ENCODE measurements around the gene TMEM87B. TPM values are rescaled to one million over a fixed set of nuclear protein-coding genes. Genes with fewer than 3 reads are reported as not detected.

The TMEM87B gene
- total and polyA plus RNA-seq, 2 of the 8 experiments (the other 6 are each of a cell fraction or from before 2014, with no cell fraction given), result 7.2 to 9.0 TPM

GRCh38 chr2:112165296-112165695 is 110.2 kb downstream of the TMEM87B start:
- no peak for FAIRE-seq
- Histone ChIP-seq H2BK120ac (replicated peaks; ENCODE audit: low read depth, low read length) (no peak overlapping the region), H3K23me2 (ENCODE audit: low read depth, low read length) (no peaks in the 10 kb centered on the region), H3K27ac (ENCODE audit: low read depth, low read length) (no peak overlapping the region), H3K4me2 (ENCODE audit: insufficient read depth in 1 of 2, low read depth in 2 of 2, low read length in 2 of 2) (no peak overlapping the region), H3K14ac (ENCODE audit: insufficient read length) (no peak overlapping the region), H3K56ac (replicated peaks; ENCODE audit: insufficient read length, low read depth, low read length) (no peak overlapping the region), H2AK5ac (ENCODE audit: low read depth, low read length) (no peak overlapping the region), H4K8ac (ENCODE audit: extremely low read depth, insufficient read depth, low read length) (no peak overlapping the region), H3K9me3 (ENCODE audit: insufficient read depth in 2 of 2, low read depth in 1 of 2, low read length in 1 of 2) (no peaks in the 10 kb centered on the region), H3K36me3 (ENCODE audit: control insufficient read depth in 2 of 4, insufficient read depth in 4 of 4, low read length in 3 of 4) (no peaks in the 10 kb centered on the region), H2AFZ (ENCODE audit: low read length) (no peak overlapping the region), H4K91ac (replicated peaks; ENCODE audit: insufficient read length, low read length) (no peak overlapping the region), H3K79me2 (ENCODE audit: control insufficient read depth in 1 of 2, insufficient read depth in 2 of 2, low read length in 2 of 2) (no peaks in the 10 kb centered on the region), H3K4me3 (ENCODE audit: extremely low read depth in 1 of 4, insufficient read depth in 2 of 4, low read depth in 3 of 4, low read length in 4 of 4) (no peak overlapping the region), H4K5ac (ENCODE audit: insufficient read length, low read depth, low read length) (no peak overlapping the region), H3K18ac (ENCODE audit: extremely low read depth, low read length) (no peak overlapping the region), H3K4me1 (replicated peaks in 1 of 4; ENCODE audit: control insufficient read depth in 3 of 4, insufficient read depth in 4 of 4, low read length in 3 of 4) (no peaks in the 10 kb centered on the region), H3K4ac (replicated peaks; ENCODE audit: insufficient read length, low read depth, low read length) (no peak overlapping the region), H3K9ac (replicated peaks in 1 of 4; ENCODE audit: extremely low read depth in 1 of 4, low read depth in 3 of 4, low read length in 3 of 4) (no peak overlapping the region), H4K20me1 (replicated peaks in 1 of 2; ENCODE audit: control insufficient read depth in 1 of 2, insufficient read depth in 2 of 2, low read length in 2 of 2) (no peaks in the 10 kb centered on the region), H3K79me1 (ENCODE audit: low read depth, low read length) (no peaks in the 10 kb centered on the region), H2BK20ac (ENCODE audit: low read length) (no peak overlapping the region), H2BK15ac (ENCODE audit: low read length) (no peak overlapping the region), H2BK5ac (ENCODE audit: low read depth, low read length) (no peak overlapping the region), H2BK12ac (ENCODE audit: low read depth, low read length) (no peak overlapping the region), H3K23ac (ENCODE audit: insufficient read length) (no peak overlapping the region), H3K27me3 (replicated peaks in 1 of 4; ENCODE audit: control insufficient read depth in 3 of 4, extremely low read depth in 1 of 4, insufficient read depth in 3 of 4, low read length in 3 of 4) (no peaks in the 10 kb centered on the region)
- WGBS, 2 experiments (ENCODE audit: extremely low coverage in 1 of 2, insufficient coverage in 1 of 2, insufficient read length in 1 of 2, insufficient replicate concordance in 2 of 2, low coverage in 1 of 2, low lambda C conversion rate in 2 of 2, missing lambda C conversion rate in 1 of 2), result 88% methylated on average over 4 of the region's 4 CpGs; no CpG with 5 or more reads in 1 of the 2 experiments
- CTCF ChIA-PET (ENCODE audit: partially characterized antibody), result interaction anchor here (1.3 kb wide), 1 partner anchor 43 kb away, joined by 5 read pairs; no protein-coding TSS in a partner anchor
- DNase-seq (ENCODE audit: low read depth in 1 of 2, low spot score in 2 of 2), result no peak
- POLR2A ChIA-PET (ENCODE audit: partially characterized antibody), result no interaction called here
- no peak for TF ChIP-seq RFX5 (IDR thresholded peaks at IDR 0.05; ENCODE audit: borderline replicate concordance, low read depth, low read length)
- no peak for TF ChIP-seq RBBP5 (IDR thresholded peaks at IDR 0.05; ENCODE audit: borderline replicate concordance, low read depth, low read length)
- TF ChIP-seq NANOG (IDR thresholded peaks at IDR 0.05; ENCODE audit: insufficient read depth, low read depth, low read length, poor library complexity, severe bottlenecking), result no peak

Data from H1 (cell line).